Left lobe of liver (tissue), 2 donors: ENCODE data around the gene FREM1. TPM values are rescaled to one million over a fixed set of nuclear protein-coding genes. Genes with fewer than 3 reads are reported as not detected.

Experiments
- ATAC-seq: fragments of 200-7000 bp; cut with Tn5 transposase; one replicate; pipeline ENCODE4 v1.9.1; 2020; ENCODE audit warnings: mild to moderate bottlenecking, moderate library complexity
- DNase-seq: peaks from one replicate; pipeline ENCODE4 v3.0.0-alpha.2; 2020; ENCODE audit warnings: low spot score
- total RNA-seq: library from RNA; stranded (reverse); gene quantifications from one replicate; pipeline ENCODE4 v1.2.1, GENCODE V29; 2021
- donor health status: DM: no; HTN: no; CAD: no; lungs with moderate emphysema.
- donor health status: DM: no; HTN: yes; CAD: no.

Gene FREM1
- total RNA-seq, 1 donor from 2014 or later: 0.86 TPM

DNA sequence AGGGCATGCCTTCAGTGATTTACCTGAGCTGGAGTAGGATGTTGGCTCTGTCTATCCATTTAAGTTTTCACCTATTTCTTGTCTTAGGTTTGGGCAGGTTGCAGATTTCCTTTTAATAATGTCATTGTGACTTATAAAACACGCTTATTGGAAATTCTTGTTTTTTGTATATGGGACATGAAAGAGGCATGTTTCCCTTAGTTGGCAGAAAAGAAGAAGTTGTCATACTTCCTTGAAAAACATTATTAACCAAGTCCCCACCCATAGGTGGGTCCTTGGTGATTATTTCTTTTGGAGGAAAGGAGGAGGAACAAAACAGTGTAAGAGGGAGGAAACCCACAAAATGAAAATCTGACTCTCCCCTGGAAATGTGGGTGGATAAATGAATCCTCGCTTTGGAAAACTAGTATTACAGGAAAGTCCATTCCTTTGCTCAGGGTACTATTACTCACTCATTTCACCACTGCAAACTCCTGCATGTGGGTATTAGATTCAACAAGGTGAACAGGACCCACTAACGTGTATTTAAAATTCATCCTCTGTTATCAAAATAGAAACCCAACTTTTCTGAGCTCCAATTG lies 197.0 kb downstream of the FREM1 start:
- ATAC-seq: no peak
- no peak for DNase-seq

DNA sequence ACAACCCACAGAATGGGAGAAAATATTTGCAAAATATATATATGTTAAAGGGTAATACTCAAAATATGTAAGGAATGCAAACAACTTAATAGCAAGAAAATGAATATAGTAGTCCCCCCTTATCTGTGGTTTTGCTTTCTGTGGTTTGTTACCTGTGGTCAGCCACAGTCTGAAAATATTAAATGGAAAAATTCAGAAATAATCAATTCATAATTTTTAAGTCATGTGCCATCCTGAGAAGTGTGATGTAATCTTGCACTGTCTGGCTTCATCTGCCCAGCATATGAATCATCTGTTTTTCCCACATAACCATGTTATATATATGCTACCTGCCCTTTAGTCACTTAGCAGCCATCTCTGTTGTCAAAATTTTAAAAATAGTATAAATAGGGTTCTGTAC lies 199.4 kb downstream of the FREM1 start:
- DNase-seq: no peak
- no peak for ATAC-seq

DNA sequence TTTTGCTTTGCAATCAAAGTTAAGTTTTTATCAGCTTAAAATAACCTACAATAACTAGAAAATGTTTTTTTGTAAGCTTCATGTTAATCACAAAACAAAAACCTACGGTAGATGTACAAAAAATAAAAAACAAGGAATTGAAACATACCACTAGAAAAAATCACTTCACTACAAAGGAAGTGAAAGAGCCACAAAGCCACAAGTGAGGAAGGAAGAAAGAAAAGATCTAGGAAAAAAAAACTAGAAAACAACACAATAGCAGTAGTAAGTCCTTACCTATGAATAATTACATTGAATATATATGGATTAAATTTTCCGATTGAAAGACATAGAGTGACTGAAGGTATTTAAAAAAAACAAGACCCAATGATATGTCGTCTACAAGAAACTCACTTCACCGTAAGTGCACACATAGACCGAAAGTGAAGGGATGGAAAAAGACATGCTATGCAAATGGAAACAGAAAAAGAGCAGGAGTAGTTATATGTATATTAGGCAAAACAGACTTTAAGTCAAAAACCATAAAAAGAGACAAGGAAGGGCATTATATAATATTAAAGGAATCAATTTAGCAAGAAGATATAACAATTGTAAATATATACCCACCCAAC lies 203.6 kb downstream of the FREM1 start:
- ATAC-seq: no peak
- no peak for DNase-seq

DNA sequence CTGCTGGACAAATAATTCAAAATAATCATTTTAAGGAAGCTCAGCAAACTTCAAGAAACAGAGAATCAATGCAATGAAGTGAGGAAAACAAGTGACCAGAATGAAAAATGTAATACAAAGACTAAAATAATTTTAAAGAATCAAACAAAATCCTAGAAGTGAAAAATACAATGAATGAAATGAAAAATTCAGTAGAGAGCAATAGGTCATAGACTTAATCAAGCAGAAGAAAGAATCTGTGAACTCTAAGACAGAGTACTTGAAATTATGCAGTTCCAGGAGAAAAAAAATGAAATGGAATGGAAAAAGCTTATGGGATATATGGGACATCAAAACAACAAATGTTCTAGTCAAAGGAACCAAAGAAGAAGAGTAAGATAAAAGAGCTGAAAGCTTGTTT lies 205.1 kb downstream of the FREM1 start:
- no peak for ATAC-seq

DNA sequence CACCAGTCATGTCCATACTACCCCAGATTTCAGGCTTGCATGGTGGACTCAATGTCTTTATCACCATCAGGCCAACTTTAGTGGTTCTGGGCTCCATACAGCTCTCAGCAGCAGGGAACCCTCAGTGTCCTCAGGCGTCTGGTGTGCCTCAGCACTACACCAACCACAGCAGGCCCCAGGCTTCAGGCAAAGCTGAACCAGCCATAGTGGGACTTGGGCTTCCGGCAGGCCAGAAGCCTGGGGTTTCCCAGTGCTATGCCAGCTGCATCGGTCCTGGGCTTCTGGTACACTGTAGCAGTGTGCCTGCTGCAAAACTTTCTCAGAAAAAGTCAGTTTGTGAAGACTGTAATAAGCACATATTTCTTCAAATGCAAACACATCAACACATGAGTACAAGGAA lies 205.9 kb downstream of the FREM1 start:
- DNase-seq (no peak), ATAC-seq (no peak)

More for the DNA sequence above, 205.1 kb downstream of the FREM1 start:
- no peak for DNase-seq

DNA sequence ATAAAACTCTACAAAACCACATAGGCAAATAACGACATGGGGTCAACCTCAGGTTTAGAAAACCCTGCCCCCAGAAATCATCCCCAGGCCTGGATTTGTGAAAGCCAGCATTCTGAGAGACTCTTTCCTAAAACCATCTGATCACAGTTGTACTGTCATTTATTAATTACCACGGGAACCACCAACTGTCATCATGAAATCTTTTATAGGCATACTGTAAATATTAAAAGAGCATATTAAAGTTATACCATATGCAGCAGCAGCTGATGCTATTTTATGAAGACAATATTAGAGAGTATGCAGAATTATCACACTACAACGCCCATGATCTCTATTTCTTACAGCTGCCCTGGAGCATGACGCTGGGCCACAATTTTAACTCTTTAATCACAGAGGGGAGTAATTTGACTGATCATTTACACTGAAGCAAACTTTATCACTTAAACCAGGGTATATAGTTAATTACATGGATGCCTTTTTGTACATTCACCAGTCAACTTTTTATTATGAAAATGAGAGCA lies 208.0 kb downstream of the FREM1 start:
- no peak for ATAC-seq

DNA sequence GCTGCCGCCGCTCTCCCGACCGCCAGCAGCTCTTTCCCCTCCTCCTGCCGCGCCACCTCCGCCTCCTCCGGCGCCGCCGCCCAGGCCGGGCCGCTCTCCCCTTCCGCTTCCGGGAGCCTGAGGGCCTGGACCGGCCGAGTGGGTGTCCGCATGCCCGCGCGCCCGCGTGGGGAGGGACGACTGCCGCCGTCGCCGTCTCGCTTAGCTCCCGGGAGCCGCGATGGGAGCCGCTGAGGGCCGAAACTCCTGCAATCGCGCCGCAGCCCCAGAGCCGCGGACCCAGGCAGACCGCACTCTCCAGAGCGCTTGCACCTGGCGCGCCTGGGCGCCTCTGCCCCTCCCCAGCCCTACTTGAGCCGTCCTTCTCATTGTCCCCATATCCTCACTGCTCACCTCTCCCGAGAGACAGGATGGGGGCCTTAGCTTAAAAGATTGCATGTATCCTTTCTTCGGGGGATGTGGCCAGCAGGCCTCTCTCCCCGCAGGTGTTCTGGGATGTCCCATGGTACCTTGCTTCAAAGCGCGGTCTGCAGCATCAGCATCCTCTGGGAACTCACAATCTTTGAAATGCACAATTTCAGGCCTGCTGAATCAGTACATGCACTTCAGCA lies 216.9 kb downstream of the FREM1 start, which contains the start of gene ZDHHC21:
Gene ZDHHC21, minus strand, starts transcription at position 182 of the 611 bp plus-strand sequence. CDS start 19,092 bp downstream, outside the sequence.
- ATAC-seq: peak; percentile 97

More for the DNA sequence above, 208.0 kb downstream of the FREM1 start:
- DNase-seq: no peak

DNA sequence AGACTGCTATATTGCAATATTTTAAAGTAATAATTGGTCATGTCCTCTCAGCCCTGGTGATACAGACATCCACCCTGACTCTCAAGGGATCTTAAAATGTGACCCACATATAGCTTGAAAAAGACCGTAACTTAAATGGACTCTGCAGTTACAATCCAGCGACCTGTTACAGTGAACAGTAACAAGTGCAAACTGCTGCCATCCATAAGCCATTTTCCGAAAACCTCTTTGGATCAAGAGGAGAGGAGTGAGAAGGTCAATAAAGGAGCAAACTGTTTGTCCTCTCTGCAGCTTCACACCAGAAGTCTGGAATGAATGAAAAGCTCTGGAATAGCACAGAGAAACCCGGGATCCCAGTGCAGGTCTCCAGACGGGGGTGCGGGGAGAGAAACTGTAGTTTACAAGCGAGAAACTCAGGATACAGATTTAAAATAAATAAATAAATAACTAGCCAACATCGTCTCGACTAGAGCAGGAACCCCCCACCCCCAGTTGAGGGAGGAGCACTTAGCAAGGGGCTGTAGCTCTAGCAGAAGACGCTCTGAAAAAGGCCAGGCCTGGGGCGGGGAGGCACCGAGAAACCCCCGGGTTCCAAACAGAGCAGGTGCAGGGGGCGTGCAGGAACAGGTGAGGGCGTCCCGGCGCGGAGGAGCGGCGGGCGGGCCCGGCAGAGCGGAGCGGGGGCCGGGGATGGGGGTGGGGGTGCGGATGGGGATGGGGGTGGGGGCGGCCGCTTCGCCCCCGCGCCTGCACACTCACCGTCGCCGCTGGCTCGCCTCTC lies 217.6 kb downstream of the FREM1 start:
- ATAC-seq: peak; percentile 74
- no peak for DNase-seq

More for the DNA sequence above, 216.9 kb downstream of the FREM1 start, which contains the start of gene ZDHHC21:
- peak; percentile 79 for DNase-seq

DNA sequence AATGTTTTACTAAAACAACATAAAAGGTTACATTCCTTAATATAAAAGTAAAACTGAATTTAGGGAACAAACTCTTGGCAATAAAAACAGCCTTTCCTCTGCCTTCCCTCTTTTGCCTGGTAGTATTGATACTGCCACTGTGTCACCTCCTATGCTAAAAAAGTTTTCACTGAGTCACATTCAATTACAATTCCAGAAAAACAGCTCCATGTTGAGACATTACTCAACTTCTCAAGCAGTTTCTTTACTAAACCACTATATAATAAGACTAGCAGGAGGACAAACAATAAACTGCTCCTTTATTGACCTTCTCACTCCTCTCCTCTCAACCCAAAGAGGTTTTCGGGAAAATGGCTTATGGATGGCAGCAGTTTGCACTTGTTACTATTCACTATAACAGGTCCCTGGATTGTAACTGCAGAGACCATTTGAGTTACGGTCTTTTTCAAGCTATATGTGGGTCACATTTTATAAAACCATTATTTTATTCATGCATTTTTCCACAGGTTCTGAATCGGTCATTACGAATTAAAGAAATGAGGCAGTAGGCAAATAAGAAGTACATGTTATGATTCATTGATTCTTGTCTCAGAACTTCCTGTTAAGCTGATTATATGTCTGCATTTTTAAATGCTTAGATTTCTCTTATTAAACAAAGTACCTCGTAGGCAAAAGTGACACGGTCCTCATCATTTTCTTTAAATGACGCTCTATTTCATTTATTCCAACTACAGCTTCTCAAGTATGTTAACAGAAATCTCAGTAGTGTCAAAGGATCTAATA lies 219.1 kb downstream of the FREM1 start:
- DNase-seq (no peak), ATAC-seq (no peak)

DNA sequence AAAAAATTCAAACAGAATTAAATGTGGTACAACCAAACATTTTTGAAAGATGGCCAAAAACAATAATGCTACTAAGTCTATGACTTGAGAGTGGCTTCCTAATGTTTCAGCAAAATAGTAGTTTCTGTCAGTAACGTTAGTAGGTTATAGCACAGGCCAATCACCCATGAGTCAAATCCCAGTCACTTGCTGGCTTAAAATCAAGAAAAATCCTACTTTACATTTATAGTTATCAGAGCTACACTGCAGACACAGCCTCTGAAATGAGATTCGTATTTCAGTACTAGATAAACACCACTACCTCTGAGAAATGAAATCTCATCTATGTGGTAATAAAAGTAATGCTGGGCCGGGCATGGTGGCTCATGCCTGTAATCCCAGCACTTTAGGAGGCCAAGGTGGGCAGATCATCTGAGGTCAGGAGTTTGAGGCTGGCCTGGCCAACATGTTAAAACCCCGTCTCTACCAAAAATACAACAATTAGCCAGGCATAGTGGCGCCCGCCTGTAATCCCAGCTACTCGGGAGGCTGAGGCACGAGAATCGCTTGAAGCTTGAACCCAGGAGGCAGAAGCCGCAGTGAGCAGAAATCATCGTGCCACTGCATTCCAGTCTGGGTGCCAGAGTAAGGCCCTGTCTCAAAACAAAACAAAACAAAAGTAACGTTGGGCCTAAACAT lies 223.0 kb downstream of the FREM1 start:
- ATAC-seq: no peak
- DNase-seq: no peak

DNA sequence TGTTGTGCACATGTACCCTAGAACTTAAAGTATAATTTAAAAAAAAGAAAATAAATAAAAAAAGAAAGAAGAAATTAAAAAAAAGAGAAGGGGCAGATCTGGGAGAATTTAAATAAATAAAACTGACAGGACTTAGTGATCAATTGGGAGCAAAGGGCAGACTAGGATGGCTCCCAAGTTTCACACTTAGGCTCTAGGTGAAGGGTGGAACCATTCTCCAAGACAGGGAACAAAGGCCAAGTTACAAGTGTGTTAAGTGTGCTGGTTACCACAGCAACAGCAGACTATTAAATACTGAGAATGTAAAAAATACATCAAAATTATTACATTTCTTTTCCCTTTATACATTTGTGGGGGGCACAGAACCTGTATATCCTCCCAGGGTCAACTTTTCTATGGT lies 224.1 kb downstream of the FREM1 start:
- ATAC-seq (no peak), DNase-seq (no peak)

Other genes with a start within 250 kb of the FREM1 start
- gene ZDHHC21, start 217.0 kb downstream of the FREM1 start, total RNA-seq: 3.0 TPM
- not detected for gene CER1, start 187.7 kb downstream of the FREM1 start, total RNA-seq